ENCODE measurements around the gene ZNF598.
"Not testable (repeated sequence)": the region's sequence is repeated elsewhere in the genome, so short reads cannot be mapped to it uniquely, and the experiment has no call there.

Gene ZNF598

GRCh38 chr16:1958143-1958491, 51.5 kb downstream of the ZNF598 start:
- DNase-seq (ENCODE audit: low read depth): not testable (repeated sequence)

DNA sequence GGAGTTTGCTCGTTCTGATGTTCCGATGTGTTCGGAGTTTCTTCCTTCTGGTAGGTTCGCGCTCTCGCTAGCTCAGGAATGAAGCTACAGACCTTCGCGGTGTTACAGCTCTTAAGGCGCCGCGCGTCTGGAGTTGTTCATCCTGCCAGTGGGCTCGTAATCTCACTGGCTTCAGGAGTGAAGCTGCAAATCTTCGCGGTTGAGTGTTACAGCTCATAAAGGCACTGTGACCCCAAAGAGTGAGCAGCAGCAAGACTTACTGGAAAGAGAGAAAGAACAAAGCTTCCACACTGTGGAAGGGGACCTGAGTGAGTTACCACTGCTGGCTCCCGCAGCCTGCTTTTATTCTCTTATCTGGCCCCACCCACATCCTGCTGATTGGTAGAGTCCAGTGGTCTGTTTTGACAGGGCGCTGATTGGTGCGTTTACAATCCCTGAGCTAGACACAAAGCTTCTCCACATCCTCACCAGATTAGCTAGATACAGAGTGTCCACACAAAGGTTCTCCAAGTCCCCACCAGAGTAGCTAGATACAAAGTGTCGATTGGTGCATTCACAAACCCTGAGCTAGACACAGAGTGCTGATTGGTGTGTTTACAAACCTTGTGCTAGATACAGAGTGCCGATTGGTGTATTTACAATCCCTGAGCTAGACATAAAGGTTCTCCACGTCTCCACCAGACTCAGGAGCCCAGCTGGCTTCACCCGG, 52.0 kb downstream of the ZNF598 start:
- not testable (repeated sequence) for DNase-seq (ENCODE audit: low read depth)

DNA sequence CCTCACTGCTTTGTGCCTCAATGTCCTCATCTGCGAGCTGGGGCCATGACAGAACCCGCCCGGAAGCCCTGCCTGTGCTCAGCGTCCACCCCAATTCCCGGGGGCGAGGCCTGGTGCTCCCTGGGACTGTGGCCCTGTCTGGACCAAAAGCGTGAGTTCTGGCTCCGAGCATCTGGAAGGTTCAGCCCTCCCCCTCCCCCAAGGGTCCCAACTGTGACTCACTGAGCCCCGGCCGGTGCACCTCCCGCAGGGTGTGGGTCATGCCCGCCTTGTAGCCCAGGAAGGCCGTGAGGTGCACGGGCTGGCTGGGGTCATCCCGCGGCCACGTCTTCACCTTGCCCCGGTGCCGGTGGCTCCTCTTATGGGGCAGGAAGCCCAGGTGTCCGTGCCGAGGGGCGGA, 55.9 kb downstream of the ZNF598 start:
- no peak for DNase-seq (ENCODE audit: low read depth)

DNA sequence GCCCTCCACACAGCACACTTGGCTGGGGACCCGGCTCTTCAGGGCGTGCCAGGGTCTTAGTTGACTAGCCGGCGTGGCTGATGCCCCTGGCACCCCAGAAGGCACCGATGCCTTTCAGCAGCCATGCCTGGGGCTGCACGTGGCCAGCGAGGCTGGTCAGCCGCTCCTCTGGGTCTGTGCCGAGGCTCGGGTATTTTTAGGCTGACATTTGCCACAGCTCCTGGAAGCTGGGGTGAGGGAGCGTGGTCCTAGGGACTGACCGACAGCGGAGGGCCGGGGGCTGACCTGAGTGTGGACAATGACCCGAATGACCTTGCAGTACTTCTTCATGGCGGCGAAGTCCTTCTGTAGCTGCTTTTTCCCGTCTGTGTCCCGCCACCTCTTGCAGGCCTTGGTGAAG, 59.1 kb downstream of the ZNF598 start:
- no peak for DNase-seq (ENCODE audit: low read depth)

DNA sequence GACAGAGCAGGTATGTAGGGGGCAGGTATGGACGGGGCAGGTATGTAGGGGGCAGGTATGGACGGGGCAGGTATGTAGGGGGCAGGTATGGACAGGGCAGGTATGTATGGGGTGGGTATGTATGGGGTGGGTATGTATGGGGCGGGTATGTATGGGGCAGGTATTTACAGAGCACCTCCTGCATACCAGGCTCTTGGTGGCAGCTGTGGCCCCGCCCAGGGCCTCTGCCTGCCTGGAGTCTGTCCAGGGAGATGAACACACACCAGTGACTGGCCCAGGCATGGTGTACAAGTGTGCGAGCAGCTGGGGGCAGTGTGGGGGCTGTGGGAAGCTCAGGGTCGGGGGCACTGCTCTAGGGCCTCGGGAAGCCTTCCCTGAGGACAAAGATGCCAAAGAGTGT, 59.6 kb downstream of the ZNF598 start:
- DNase-seq (ENCODE audit: low read depth): no peak

DNA sequence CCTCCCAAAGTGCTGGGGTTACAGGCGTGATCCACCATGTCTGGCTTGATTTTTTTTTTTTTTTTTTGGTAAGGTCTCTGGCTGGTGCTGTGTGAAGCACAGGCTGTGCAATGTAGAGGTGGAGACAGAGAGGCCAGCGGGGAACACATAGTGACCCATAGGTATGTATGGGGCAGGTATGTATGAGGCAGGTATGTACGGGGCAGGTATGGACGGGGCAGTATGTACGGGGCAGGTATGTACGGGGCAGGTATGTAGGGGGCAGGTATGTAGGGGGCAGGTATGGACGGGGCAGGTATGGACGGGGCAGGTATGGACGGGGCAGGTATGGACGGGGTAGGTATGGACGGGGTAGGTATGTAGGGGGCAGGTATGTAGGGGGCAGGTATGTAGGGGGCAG, 60.1 kb downstream of the ZNF598 start:
- no peak for DNase-seq (ENCODE audit: low read depth)

All from iris pigment epithelial cell (primary cell).